Endothelial cell of umbilical vein (primary cell): ENCODE results near the gene GAL. TPM values are rescaled to one million over a fixed set of nuclear protein-coding genes. Genes with fewer than 3 reads are reported as not detected.

Experiments
- BruUV-seq: library from RNA; stranded (reverse); fragments of 400-500 nt; replicated peaks from 2 replicates; lab custom pipeline; 2021; lab: Mats Ljungman, UMichigan
- CTCF ChIA-PET: fragments of 300-600, 350-600 bp; sonication (Branson Sonifier 250); formaldehyde crosslinking; loops from one replicate; lab custom pipeline; 2021; ENCODE audit warnings: antibody characterized with exemption, inconsistent platforms; lab: Charles Lee
- POLR2A ChIA-PET: fragments of 300-600, 350-600 bp; sonication (Branson Sonifier 250); formaldehyde crosslinking; loops from one replicate; lab custom pipeline; 2021; ENCODE audit warnings: antibody characterized with exemption, inconsistent platforms; lab: Charles Lee
- DNase-seq: peaks from one replicate; pipeline ENCODE4 v3.0.0-alpha.2; 2011; ENCODE audit warnings: low read depth, low spot score
- FAIRE-seq: peaks from 2 replicates; lab custom pipeline; 2011; peaks lifted over from hg19 to GRCh38; lab: Jason Lieb, UNC
- H2AFZ ChIP-seq: 2 replicates; pipeline ENCODE4 v1.6.0; 2012; ENCODE audit warnings: low read depth, low read length, control low read depth, inconsistent platforms
- H3K27ac ChIP-seq: 2 replicates; pipeline ENCODE4 v1.5.1; 2011; ENCODE audit warnings: low read depth, mild to moderate bottlenecking, control low read depth, low read length, moderate library complexity; ENCODE audit not compliant: insufficient read depth
- H3K27me3 ChIP-seq, 2 experiments: 2 replicates each; pipeline versions ENCODE4 v1.6.0 to v1.6.1; 2011; ENCODE audit warnings: low read length in 2 of 2, mixed read lengths in 1 of 2; ENCODE audit not compliant: control insufficient read depth in 2 of 2, insufficient read depth in 2 of 2
- H3K36me3 ChIP-seq, 2 experiments: 2 replicates in 1 of 2; 3 replicates in 1 of 2; pipeline ENCODE4 v1.5.1; 2011; ENCODE audit warnings: low read length in 2 of 2, mild to moderate bottlenecking in 1 of 2, moderate library complexity in 1 of 2; ENCODE audit not compliant: control insufficient read depth in 2 of 2, insufficient read depth in 2 of 2; ENCODE audit errors: extremely low read depth in 1 of 2
- H3K4me1 ChIP-seq: 3 replicates; pipeline ENCODE4 v1.5.1; 2011; ENCODE audit warnings: mild to moderate bottlenecking, low read length; ENCODE audit not compliant: control insufficient read depth, insufficient read depth; ENCODE audit errors: extremely low read depth
- H3K4me2 ChIP-seq: 2 replicates; pipeline ENCODE4 v1.6.1; 2011; ENCODE audit warnings: low read length, control low read depth, mixed read lengths; ENCODE audit not compliant: insufficient read depth
- H3K4me3 ChIP-seq, 3 experiments: fragments of 200-600 bp in 1 of 3; sonication (generic), shearing (Covaris generic) in 1 of 3; replicated peaks in 1 of 3; 2 replicates each; pipeline ENCODE4 v1.5.1; 2011 to 2016; ENCODE audit warnings: control low read depth in 3 of 3, low read length in 3 of 3, mild to moderate bottlenecking in 2 of 3, inconsistent platforms in 1 of 3, low read depth in 1 of 3, moderate library complexity in 1 of 3; ENCODE audit not compliant: insufficient read depth in 1 of 3
- H3K79me2 ChIP-seq: 2 replicates; pipeline ENCODE4 v1.6.0; 2012; ENCODE audit warnings: low read length, inconsistent platforms; ENCODE audit not compliant: control insufficient read depth, insufficient read depth
- H3K9ac ChIP-seq: replicated peaks from 2 replicates; pipeline ENCODE3; 2011; ENCODE audit warnings: low read length, control low read depth; ENCODE audit not compliant: insufficient read depth; ENCODE audit errors: extremely low read depth
- H3K9me1 ChIP-seq: replicated peaks from 3 replicates; pipeline ENCODE4 v1.6.0; 2011; ENCODE audit warnings: mild to moderate bottlenecking, low read length; ENCODE audit not compliant: control insufficient read depth, insufficient read depth; ENCODE audit errors: extremely low read depth
- H3K9me3 ChIP-seq: replicated peaks from 2 replicates; pipeline ENCODE4 v1.5.1; 2012; ENCODE audit warnings: low read length, inconsistent platforms; ENCODE audit not compliant: control insufficient read depth, insufficient read depth
- H4K20me1 ChIP-seq: replicated peaks from 2 replicates; pipeline ENCODE3; 2011; ENCODE audit warnings: mild to moderate bottlenecking, low read length; ENCODE audit not compliant: control insufficient read depth, insufficient read depth; ENCODE audit errors: extremely low read depth
- CTCF ChIP-seq, 2 donors: IDR thresholded peaks; 1 replicate in 1 of 2; 2 replicates in 1 of 2; pipeline ENCODE4 v1.5.1; 2011; ENCODE audit warnings: low read length in 2 of 2, mild to moderate bottlenecking in 2 of 2, moderate library complexity in 2 of 2, control low read depth in 1 of 2, inconsistent platforms in 1 of 2, low read depth in 1 of 2; ENCODE audit not compliant: insufficient read depth in 1 of 2; ENCODE audit errors: extremely low read depth in 1 of 2
- EZH2 ChIP-seq: IDR thresholded peaks from 2 replicates; pipeline ENCODE4 v1.6.1; 2012; ENCODE audit warnings: borderline replicate concordance, low read depth, mild to moderate bottlenecking, moderate library complexity, low read length, inconsistent platforms; ENCODE audit not compliant: severe bottlenecking
- FOS ChIP-seq: IDR thresholded peaks from 2 replicates; pipeline ENCODE4 v1.6.1; 2011; ENCODE audit warnings: mild to moderate bottlenecking, low read length, moderate library complexity, borderline replicate concordance; ENCODE audit not compliant: insufficient read depth
- GATA2 ChIP-seq: IDR thresholded peaks from 2 replicates; pipeline ENCODE4 v1.7.0; 2011; ENCODE audit warnings: low read depth, mild to moderate bottlenecking, moderate library complexity, mixed read lengths, low read length; ENCODE audit not compliant: insufficient read length, insufficient read depth
- JUN ChIP-seq: IDR thresholded peaks from 2 replicates; pipeline ENCODE4 v1.6.1; 2011; ENCODE audit warnings: borderline replicate concordance, low read depth; ENCODE audit not compliant: insufficient read length, insufficient read depth
- MAX ChIP-seq: IDR thresholded peaks from 2 replicates; pipeline ENCODE4 v1.6.1; 2011; ENCODE audit not compliant: insufficient read depth, insufficient read length
- MYC ChIP-seq: IDR thresholded peaks from one replicate; pipeline ENCODE4 v1.6.1; 2011; ENCODE audit warnings: mild to moderate bottlenecking, low read depth, low read length
- POLR2A ChIP-seq: IDR thresholded peaks from 2 replicates; pipeline ENCODE4 v1.6.1; 2012; ENCODE audit warnings: low read depth, mild to moderate bottlenecking, control low read depth, low read length
- POLR2AphosphoS5 ChIP-seq: IDR thresholded peaks from 2 replicates; pipeline ENCODE4 v1.6.1; 2012; ENCODE audit warnings: low read depth, mild to moderate bottlenecking, control low read depth, low read length, moderate library complexity; ENCODE audit not compliant: insufficient read depth
- dilution Hi-C: fragments of 300-500 bp; cut with MboI; formaldehyde crosslinking; loops from one replicate; pipeline ENCODE4 v1.15.0; 2019; ENCODE audit warnings: low sequenced_read_pairs; ENCODE audit not compliant: extremely low pct_ligation_motif_present
- intact Hi-C: fragments of 100-400 bp; cut with micrococcal nuclease; formaldehyde crosslinking; loops from one replicate; pipeline ENCODE4 v1.10.0; 2022
- polyA plus RNA-seq, 4 experiments: library from polyadenylated mRNA; depleted of rRNA in 3 of 4; stranded (reverse) in 3 of 4; unstranded in 1 of 4; fragments of >200 nt; gene quantifications; 2 replicates each; pipeline versions ENCODE4 v1.2.1 to v1.2.3, GENCODE V29; 2011 to 2012; ENCODE audit warnings: missing spikeins in 1 of 4
- total RNA-seq: library from RNA; stranded (reverse); gene quantifications from 2 replicates; pipeline ENCODE4 v1.2.3, GENCODE V29; 2021

The GAL gene
- total and polyA plus RNA-seq, 2 donors (not counting 3 experiments of a cell fraction or from before 2014, with no cell fraction given): 1.2 to 9.8 TPM

GRCh38 chr11:68649851-68650555 lies 34.3 kb upstream of the GAL start:
- Histone ChIP-seq H3K79me2 (no peaks in the 10 kb centered on the region), H2AFZ (no peak overlapping the region), H3K9ac (no peak overlapping the region), H4K20me1 (no peaks in the 10 kb centered on the region), H3K9me1 (no peaks in the 10 kb centered on the region), H3K36me3 (no peaks in the 10 kb centered on the region), H3K4me2 (no peak overlapping the region), H3K27ac (no peak overlapping the region), H3K9me3 (no peaks in the 10 kb centered on the region), H3K4me1 (no peaks in the 10 kb centered on the region), H3K4me3 (no peak overlapping the region), H3K27me3 (peaks cover 4 to 14% of the 10 kb centered on the region in 2 experiments)
- POLR2A ChIA-PET: no interaction called here
- BruUV-seq: no TSS peak
- no peak for TF ChIP-seq GATA2
- TF ChIP-seq EZH2: peak; percentile 39
- intact Hi-C loops: loop anchor here (5.0 kb wide), 1 partner anchor 37 kb away; no protein-coding TSS in a partner anchor
- DNase-seq (no peak), FAIRE-seq (no peak)
- CTCF ChIA-PET: interaction anchor here (0.7 to 1.0 kb wide), 2 partner anchors 17 to 41 kb away, joined by 3 to 7 read pairs; no protein-coding TSS in a partner anchor
- dilution Hi-C loops: no loop called here

GRCh38 chr11:68650801-68651200 lies 33.5 kb upstream of the GAL start:
- H3K4me1 ChIP-seq: no peaks in the 10 kb centered on the region
- H3K79me2 ChIP-seq: no peaks in the 10 kb centered on the region
- no peak overlapping the region for H2AFZ ChIP-seq
- ChIA-PET CTCF (no interaction called here), POLR2A (no interaction called here)
- H3K4me2 ChIP-seq: no peak overlapping the region
- H4K20me1 ChIP-seq: no peaks in the 10 kb centered on the region
- TF ChIP-seq FOS: no peak
- TF ChIP-seq POLR2A: no peak
- no peak for TF ChIP-seq GATA2
- TF ChIP-seq JUN: no peak
- no peak for TF ChIP-seq EZH2
- TF ChIP-seq POLR2AphosphoS5: no peak
- no peak for TF ChIP-seq MAX
- no peak for TF ChIP-seq MYC
- no peak for TF ChIP-seq CTCF (IDR thresholded peaks at IDR 0.05; ENCODE audit: extremely low read depth in 1 of 2, insufficient read depth in 1 of 2, low read depth in 1 of 2, low read length in 2 of 2)
- H3K4me3 ChIP-seq: no peak overlapping the region
- peaks cover 6 to 14% of the 10 kb centered on the region in 2 experiments for H3K27me3 ChIP-seq
- dilution Hi-C loops: no loop called here
- FAIRE-seq (no peak), DNase-seq (no peak)
- H3K27ac ChIP-seq: no peak overlapping the region
- H3K9me3 ChIP-seq: no peaks in the 10 kb centered on the region
- no peaks in the 10 kb centered on the region for H3K9me1 ChIP-seq
- no peak overlapping the region for H3K9ac ChIP-seq
- H3K36me3 ChIP-seq: no peaks in the 10 kb centered on the region
- intact Hi-C loops: loop anchor here (5.0 kb wide), 1 partner anchor 36 kb away; no protein-coding TSS in a partner anchor
- BruUV-seq: no TSS peak
